HEK293T (cell line): ENCODE measurements around the gene CHST11.

ENCODE experiments used
- CTCF ChIA-PET: fragments of 350-600 bp; formaldehyde crosslinking; extraction: SDS; loops from one replicate; lab custom pipeline; 2021; ENCODE audit warnings: antibody characterized with exemption, inconsistent platforms; lab: Yijun Ruan, JAX
- POLR2A ChIA-PET: fragments of 350-600 bp; formaldehyde crosslinking; extraction: SDS; loops from one replicate; lab custom pipeline; 2020; ENCODE audit warnings: antibody characterized with exemption, inconsistent platforms; lab: Yijun Ruan, JAX
- DNase-seq: peaks from one replicate; pipeline ENCODE4 v3.0.0; 2012; ENCODE audit warnings: mixed read lengths; ENCODE audit errors: extremely low spot score
- ARNT ChIP-seq: fragments of 450-650 bp; IDR thresholded peaks from 2 replicates; pipeline ENCODE4 v1.6.1; 2017; ENCODE audit warnings: mild to moderate bottlenecking
- BHLHE40 ChIP-seq: fragments of 450-650 bp; IDR thresholded peaks from 2 replicates; pipeline ENCODE4 v1.6.1; 2016; ENCODE audit warnings: mild to moderate bottlenecking, moderate library complexity, borderline replicate concordance
- CTBP1 ChIP-seq: fragments of 450-650 bp; IDR thresholded peaks from 2 replicates; pipeline ENCODE4 v1.6.1; 2016; ENCODE audit warnings: borderline replicate concordance
- ELF4 ChIP-seq: fragments of 450-650 bp; IDR thresholded peaks from 2 replicates; pipeline ENCODE4 v1.6.1; 2017; ENCODE audit warnings: antibody characterized with exemption
- FOXA1 ChIP-seq: fragments of 450-650 bp; IDR thresholded peaks from 2 replicates; pipeline ENCODE4 v1.6.1; 2016; ENCODE audit warnings: mild to moderate bottlenecking
- FOXK2 ChIP-seq: fragments of 450-650 bp; IDR thresholded peaks from 2 replicates; pipeline ENCODE4 v1.6.1; 2016; ENCODE audit warnings: mild to moderate bottlenecking
- FOXM1 ChIP-seq: fragments of 450-650 bp; IDR thresholded peaks from 2 replicates; pipeline ENCODE4 v1.6.1; 2017; ENCODE audit warnings: mild to moderate bottlenecking, borderline replicate concordance
- HDGF ChIP-seq: fragments of 450-650 bp; IDR thresholded peaks from 2 replicates; pipeline ENCODE4 v1.6.1; 2017; ENCODE audit warnings: antibody characterized with exemption, borderline replicate concordance
- L3MBTL2 ChIP-seq: fragments of 450-650 bp; conservative IDR thresholded peaks from 2 replicates; pipeline ENCODE4 v1.6.1; 2016; ENCODE audit warnings: mild to moderate bottlenecking
- LEF1 ChIP-seq: fragments of 450-650 bp; IDR thresholded peaks from 2 replicates; pipeline ENCODE4 v1.6.1; 2017; ENCODE audit warnings: mild to moderate bottlenecking, borderline replicate concordance
- NFRKB ChIP-seq: fragments of 450-650 bp; IDR thresholded peaks from 2 replicates; pipeline ENCODE4 v1.6.1; 2016; ENCODE audit warnings: mild to moderate bottlenecking, moderate library complexity
- PKNOX1 ChIP-seq: fragments of 450-650 bp; IDR thresholded peaks from 2 replicates; pipeline ENCODE4 v1.6.1; 2016
- SP1 ChIP-seq: fragments of 450-650 bp; IDR thresholded peaks from 2 replicates; pipeline ENCODE4 v1.6.1; 2017
- SUZ12 ChIP-seq: fragments of 450-650 bp; IDR thresholded peaks from 2 replicates; pipeline ENCODE4 v1.6.1; 2016; ENCODE audit warnings: mild to moderate bottlenecking
- TARDBP ChIP-seq: fragments of 450-650 bp; IDR thresholded peaks from 2 replicates; pipeline ENCODE4 v1.6.1; 2016
- ZNF384 ChIP-seq: fragments of 450-650 bp; IDR thresholded peaks from 2 replicates; pipeline ENCODE4 v1.6.1; 2016

The CHST11 gene

GRCh38 chr12:104462325-104462724 is 5.6 kb downstream of the CHST11 start:
- CTCF ChIA-PET: no interaction called here
- POLR2A ChIA-PET: no interaction called here
- TF ChIP-seq BHLHE40 (no peak), HDGF (no peak), NFRKB (no peak), FOXK2 (no peak), LEF1 (no peak), SUZ12 (no peak), ZNF384 (no peak), FOXM1 (no peak), FOXA1 (no peak), PKNOX1 (no peak), TARDBP (no peak), L3MBTL2 (no peak), ELF4 (no peak), SP1 (no peak), CTBP1 (no peak)
- DNase-seq: no peak

- TF ChIP-seq HDGF: no peak
- TF ChIP-seq TARDBP: no peak
- no peak for TF ChIP-seq CTBP1
- no peak for TF ChIP-seq ARNT
- TF ChIP-seq L3MBTL2: no peak
- no peak for TF ChIP-seq SP1
- TF ChIP-seq ELF4: no peak
- DNase-seq: no peak
- ChIA-PET CTCF (no interaction called here), POLR2A (no interaction called here)
Measured at GRCh38 chr12:104462931-104463339, 6.2 kb downstream of the CHST11 start.

DNA sequence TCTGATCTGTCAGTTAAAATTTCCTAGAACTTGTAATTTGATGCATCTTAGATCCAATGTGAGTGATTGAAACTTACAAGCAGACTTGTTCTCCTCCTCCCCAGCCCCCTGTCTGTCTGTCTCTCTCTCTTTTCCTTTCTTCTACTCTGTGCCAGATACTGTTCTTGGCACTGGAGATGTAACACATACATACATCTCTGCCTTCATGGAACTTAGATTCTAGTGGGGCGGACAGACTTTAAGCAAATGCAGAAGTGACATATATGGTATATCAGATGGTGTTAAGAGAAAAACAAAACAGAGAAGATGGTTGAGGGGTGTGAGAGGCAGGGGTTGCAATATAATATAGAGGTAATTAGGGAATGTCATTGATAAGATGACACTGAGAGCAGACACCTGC is 6.6 kb downstream of the CHST11 start:
- TF ChIP-seq CTBP1: no peak
- no peak for TF ChIP-seq L3MBTL2
- TF ChIP-seq FOXM1: no peak
- TF ChIP-seq LEF1: no peak
- no peak for TF ChIP-seq ELF4
- no peak for TF ChIP-seq ARNT
- no peak for TF ChIP-seq NFRKB
- TF ChIP-seq HDGF: no peak
- ChIA-PET CTCF (no interaction called here), POLR2A (no interaction called here)
- no peak for DNase-seq

- DNase-seq: no peak
- CTCF ChIA-PET: interaction anchor here (0.7 kb wide), 1 partner anchor 139 kb away, joined by 3 read pairs; no protein-coding TSS in a partner anchor
- POLR2A ChIA-PET: no interaction called here
- TF ChIP-seq ZNF384 (no peak), BHLHE40 (no peak), HDGF (no peak), CTBP1 (no peak), ARNT (no peak), PKNOX1 (no peak)
Measured at GRCh38 chr12:104464899-104465298, 8.2 kb downstream of the CHST11 start.

GRCh38 chr12:104466709-104467345 is 10.1 kb downstream of the CHST11 start:
- ChIA-PET POLR2A (no interaction called here), CTCF (no interaction called here)
- no peak for TF ChIP-seq L3MBTL2
- no peak for TF ChIP-seq TARDBP
- no peak for TF ChIP-seq SP1
- no peak for TF ChIP-seq NFRKB
- TF ChIP-seq HDGF: no peak
- no peak for TF ChIP-seq SUZ12
- TF ChIP-seq FOXM1: no peak
- TF ChIP-seq LEF1: no peak
- TF ChIP-seq PKNOX1: no peak
- no peak for TF ChIP-seq ARNT
- no peak for TF ChIP-seq ELF4
- TF ChIP-seq FOXK2: no peak
- no peak for TF ChIP-seq ZNF384
- TF ChIP-seq FOXA1: no peak
- no peak for TF ChIP-seq CTBP1
- no peak for TF ChIP-seq BHLHE40
- no peak for DNase-seq

DNA sequence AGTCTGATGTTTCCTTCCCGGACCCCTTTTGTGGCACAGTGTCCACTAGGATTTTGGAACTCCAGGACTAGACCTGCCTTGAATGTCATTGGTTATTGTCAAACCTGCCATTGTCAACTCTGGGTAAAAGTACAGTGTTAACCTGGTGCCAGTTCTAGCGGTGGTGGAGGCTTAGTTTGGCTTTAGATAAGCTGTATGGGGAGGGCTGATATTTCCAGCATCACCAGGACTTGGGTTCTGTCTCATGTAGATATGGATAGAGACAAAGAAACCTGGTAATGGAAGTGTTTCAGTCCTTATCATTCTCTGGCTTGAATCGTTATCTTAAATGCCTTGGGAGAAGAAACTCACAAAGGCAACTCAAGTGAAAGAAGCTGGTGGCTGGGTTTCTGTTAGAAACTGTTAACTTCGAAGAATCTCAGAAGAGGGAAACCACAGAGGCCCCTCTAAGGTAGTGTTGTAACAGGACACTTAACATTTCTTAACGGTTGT is 10.6 kb downstream of the CHST11 start:
- TF ChIP-seq SUZ12: no peak
- no peak for TF ChIP-seq SP1
- TF ChIP-seq CTBP1: no peak
- no peak for TF ChIP-seq PKNOX1
- TF ChIP-seq L3MBTL2: no peak
- TF ChIP-seq NFRKB: no peak
- no peak for TF ChIP-seq ELF4
- TF ChIP-seq BHLHE40: no peak
- no peak for TF ChIP-seq TARDBP
- no peak for TF ChIP-seq HDGF
- TF ChIP-seq FOXA1: no peak
- TF ChIP-seq ZNF384: no peak
- TF ChIP-seq FOXM1: no peak
- TF ChIP-seq FOXK2: no peak
- no peak for TF ChIP-seq LEF1
- TF ChIP-seq ARNT: no peak
- ChIA-PET CTCF (no interaction called here), POLR2A (no interaction called here)
- no peak for DNase-seq
